ENCODE data around the gene EIF4A3. TPM values are rescaled to one million over a fixed set of nuclear protein-coding genes. Genes with fewer than 3 reads are reported as not detected.

The EIF4A3 gene
- total and polyA plus RNA-seq, 9 of the 15 experiments (the other 6 are each of a cell fraction or from before 2014, with no cell fraction given) = 62.7 to 171 (median 127) TPM

DNA sequence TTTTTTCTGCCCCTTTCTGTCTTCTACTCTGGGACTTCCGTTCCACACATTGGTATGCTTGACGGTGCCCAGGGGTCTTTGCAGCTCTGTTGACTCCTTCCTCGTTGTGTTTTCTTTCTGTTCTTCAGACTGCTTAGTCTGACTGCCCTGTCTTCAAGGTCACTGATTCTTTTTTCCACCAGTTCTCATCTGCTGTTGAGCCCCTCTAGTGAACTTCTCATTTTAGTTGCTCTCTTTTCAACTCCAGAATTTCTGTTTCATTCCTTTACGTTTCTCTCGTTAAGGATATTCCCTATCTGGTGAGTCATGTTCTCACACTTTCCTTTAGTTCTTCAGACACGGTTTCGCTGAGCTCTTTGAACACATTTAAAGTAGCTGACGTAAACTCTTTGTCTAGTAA lies 31.8 kb downstream of the EIF4A3 start (continued):
- TF ChIP-seq, protein P1, sequence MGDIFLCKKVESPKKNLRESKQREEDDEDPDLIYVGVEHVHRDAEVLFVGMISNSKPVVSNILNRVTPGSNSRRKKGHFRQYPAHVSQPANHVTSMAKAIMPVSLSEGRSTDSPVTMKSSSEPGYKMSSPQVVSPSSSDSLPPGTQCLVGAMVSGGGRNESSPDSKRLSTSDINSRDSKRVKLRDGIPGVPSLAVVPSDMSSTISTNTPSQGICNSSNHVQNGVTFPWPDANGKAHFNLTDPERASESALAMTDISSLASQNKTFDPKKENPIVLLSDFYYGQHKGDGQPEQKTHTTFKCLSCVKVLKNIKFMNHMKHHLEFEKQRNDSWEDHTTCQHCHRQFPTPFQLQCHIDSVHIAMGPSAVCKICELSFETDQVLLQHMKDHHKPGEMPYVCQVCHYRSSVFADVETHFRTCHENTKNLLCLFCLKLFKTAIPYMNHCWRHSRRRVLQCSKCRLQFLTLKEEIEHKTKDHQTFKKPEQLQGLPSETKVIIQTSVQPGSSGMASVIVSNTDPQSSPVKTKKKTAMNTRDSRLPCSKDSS (IDR thresholded peaks at IDR 0.05; ENCODE audit: low read depth, partially characterized antibody) = peak; percentile 69
- no peak for TF ChIP-seq MTA1 (IDR thresholded peaks at IDR 0.05; ENCODE audit: borderline replicate concordance)

DNA sequence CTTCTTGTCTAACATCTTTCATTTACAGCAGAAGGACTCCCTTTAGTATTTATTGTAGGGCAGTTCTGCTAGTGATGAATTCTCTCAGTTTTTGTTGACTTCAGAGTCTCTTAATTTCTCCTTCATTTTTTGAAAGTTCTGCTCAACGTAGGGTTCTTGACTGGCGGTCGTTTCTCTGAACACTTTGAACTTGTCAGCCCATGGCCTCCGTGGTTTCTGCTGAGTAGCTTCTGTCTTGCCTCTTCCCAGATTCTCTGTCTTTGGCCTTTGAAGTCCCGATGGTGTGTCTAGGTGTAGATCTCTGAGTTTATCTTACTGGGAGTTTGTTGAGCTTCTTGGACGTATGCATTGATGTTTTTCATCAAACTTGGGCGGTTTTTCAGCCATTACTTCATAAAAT lies 32.2 kb downstream of the EIF4A3 start:
- intact Hi-C loops (cut with micrococcal nuclease) = no loop called here
- CTCF ChIA-PET (ENCODE audit: low intra/inter-chr PET ratio) = no interaction called here
- no peak overlapping the region for H3K4me3 ChIP-seq
- no peak overlapping the region for H3K4me2 ChIP-seq (ENCODE audit: insufficient read depth, low read length)
- no peaks in the 10 kb centered on the region for H4K20me1 ChIP-seq (replicated peaks; ENCODE audit: control insufficient read depth, insufficient read depth, low read length)
- in situ Hi-C loops (cut with MboI) = no loop called here
- no peak overlapping the region for H3K9ac ChIP-seq (ENCODE audit: insufficient read depth in 1 of 2, low read depth in 2 of 2, low read length in 2 of 2)
- BruUV-seq (replicated peaks) = no TSS peak
- H3K79me2 ChIP-seq (ENCODE audit: control insufficient read depth, insufficient read depth, low read length) = no peaks in the 10 kb centered on the region
- H3K27me3 ChIP-seq (ENCODE audit: control insufficient read depth in 2 of 2, insufficient read depth in 2 of 2, low read length in 2 of 2) = peaks cover 50 to 81% of the 10 kb centered on the region in 2 experiments
- H3K27ac ChIP-seq (ENCODE audit: extremely low read depth, low read depth, low read length) = no peak overlapping the region
- POLR2A ChIA-PET = interaction anchor here (0.8 to 1.5 kb wide), 5 partner anchors 8 to 751 kb away, joined by 3 to 4 read pairs (median 3); partner anchors contain the start of gene GAA
- no peaks in the 10 kb centered on the region for H3K36me3 ChIP-seq (ENCODE audit: control insufficient read depth, insufficient read depth, low read length)
- WGBS (ENCODE audit: insufficient coverage, low coverage, missing lambda C conversion rate) = 5% methylated on average over 7 of the region's 7 CpGs
- H2AFZ ChIP-seq (ENCODE audit: low read depth, low read length) = no peak overlapping the region
- ATAC-seq (no peak), FAIRE-seq (no peak), DNase-seq (ENCODE audit: extremely low read depth in 1 of 4, low spot score in 3 of 4) (no peak)
- H3K9me3 ChIP-seq (replicated peaks; ENCODE audit: control insufficient read depth, insufficient read depth, low read depth, low read length) = 0 out of 2 replicates have a peak, but pooled peaks cover 5% of the 10 kb centered on the region
- no peaks in the 10 kb centered on the region for H3K9me1 ChIP-seq (ENCODE audit: control insufficient read depth, insufficient read depth, low read length)
- H3K4me1 ChIP-seq (replicated peaks in 1 of 2; ENCODE audit: control insufficient read depth in 2 of 2, insufficient read depth in 2 of 2, low read length in 2 of 2) = peaks cover 0 to 58% of the 10 kb centered on the region in 2 experiments; a peak in 2 of 5 replicates
- TF ChIP-seq, protein P2, sequence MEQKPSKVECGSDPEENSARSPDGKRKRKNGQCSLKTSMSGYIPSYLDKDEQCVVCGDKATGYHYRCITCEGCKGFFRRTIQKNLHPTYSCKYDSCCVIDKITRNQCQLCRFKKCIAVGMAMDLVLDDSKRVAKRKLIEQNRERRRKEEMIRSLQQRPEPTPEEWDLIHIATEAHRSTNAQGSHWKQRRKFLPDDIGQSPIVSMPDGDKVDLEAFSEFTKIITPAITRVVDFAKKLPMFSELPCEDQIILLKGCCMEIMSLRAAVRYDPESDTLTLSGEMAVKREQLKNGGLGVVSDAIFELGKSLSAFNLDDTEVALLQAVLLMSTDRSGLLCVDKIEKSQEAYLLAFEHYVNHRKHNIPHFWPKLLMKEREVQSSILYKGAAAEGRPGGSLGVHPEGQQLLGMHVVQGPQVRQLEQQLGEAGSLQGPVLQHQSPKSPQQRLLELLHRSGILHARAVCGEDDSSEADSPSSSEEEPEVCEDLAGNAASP (IDR thresholded peaks at IDR 0.05) = no peak
- TF ChIP-seq CBFA2T2 (conservative IDR thresholded peaks at IDR 0.05) (no peak), MYC (IDR thresholded peaks at IDR 0.05; ENCODE audit: low read depth, low read length) (no peak), MYC (CRISPR knock-in tag; IDR thresholded peaks at IDR 0.05; ENCODE audit: borderline replicate concordance, low read depth) (no peak), MXI1 (IDR thresholded peaks at IDR 0.05; ENCODE audit: low read depth, low read length) (no peak), MYBL2 (IDR thresholded peaks at IDR 0.05; ENCODE audit: low read depth) (no peak), MYBL2 (CRISPR knock-in tag; IDR thresholded peaks at IDR 0.05; ENCODE audit: borderline replicate concordance) (no peak), TEAD1 (CRISPR knock-in tag; IDR thresholded peaks at IDR 0.05) (no peak), FOXA1 (IDR thresholded peaks at IDR 0.05; ENCODE audit: borderline replicate concordance) (no peak), PML (IDR thresholded peaks at IDR 0.05; ENCODE audit: low read length) (no peak), KDM4B (IDR thresholded peaks at IDR 0.05; ENCODE audit: borderline replicate concordance in 2 of 2, low read depth in 1 of 2) (no peak), NR2C1 (IDR thresholded peaks at IDR 0.05) (no peak), NR2C1 (tag; IDR thresholded peaks at IDR 0.05) (no peak), CBFA2T3 (IDR thresholded peaks at IDR 0.05) (no peak), FIP1L1 (IDR thresholded peaks at IDR 0.05; ENCODE audit: low read depth, low read length, poor library complexity, severe bottlenecking) (no peak)
- TF ChIP-seq, protein P3, sequence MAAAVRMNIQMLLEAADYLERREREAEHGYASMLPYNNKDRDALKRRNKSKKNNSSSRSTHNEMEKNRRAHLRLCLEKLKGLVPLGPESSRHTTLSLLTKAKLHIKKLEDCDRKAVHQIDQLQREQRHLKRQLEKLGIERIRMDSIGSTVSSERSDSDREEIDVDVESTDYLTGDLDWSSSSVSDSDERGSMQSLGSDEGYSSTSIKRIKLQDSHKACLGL (CRISPR knock-in tag; IDR thresholded peaks at IDR 0.05; ENCODE audit: borderline replicate concordance, poor library complexity, severe bottlenecking) = no peak
